SK-N-SH treated with all-trans-retinoic acid at 6 μM for 48 hours (cell line): Measurements from ENCODE around the gene GRM5.

ENCODE experiments used
- ATAC-seq: fragments of 200-7000 bp; cut with Tn5 transposase; 3 replicates; pipeline ENCODE4 v1.9.1; 2020; ENCODE audit warnings: mild to moderate bottlenecking, moderate library complexity
- ARNTL ChIP-seq: fragments of 450-650 bp; formaldehyde crosslinking; IDR thresholded peaks from 2 replicates; pipeline ENCODE4 v1.5.0; 2020; ENCODE audit warnings: low read depth, mild to moderate bottlenecking, moderate library complexity, borderline replicate concordance
- BACH2 ChIP-seq: fragments of 250-450 bp; sonication (Bioruptor Pico); IDR thresholded peaks from 2 replicates; pipeline ENCODE4 v1.9.0; 2021; ENCODE audit warnings: mild to moderate bottlenecking, borderline replicate concordance
- CSDC2 ChIP-seq: fragments of 250-450 bp; sonication (Bioruptor Pico); IDR thresholded peaks from 2 replicates; pipeline ENCODE4 v1.5.0; 2020; ENCODE audit warnings: mild to moderate bottlenecking, moderate library complexity
- ESRRG ChIP-seq: fragments of 250-450 bp; sonication (Bioruptor Pico); IDR thresholded peaks from 2 replicates; pipeline ENCODE4 v1.6.1; 2021; ENCODE audit warnings: mild to moderate bottlenecking
- GLIS3 ChIP-seq: fragments of 250-450 bp; sonication (Bioruptor Pico); IDR thresholded peaks from 2 replicates; pipeline ENCODE4 v1.5.0; 2020; ENCODE audit warnings: mild to moderate bottlenecking, moderate library complexity
- OSR1 ChIP-seq: fragments of 250-450 bp; sonication (Bioruptor Pico); IDR thresholded peaks from 2 replicates; pipeline ENCODE4 v1.8.0; 2022; ENCODE audit warnings: moderate library complexity, mild to moderate bottlenecking, inconsistent platforms
- SNAI2 ChIP-seq: fragments of 250-450 bp; sonication (Bioruptor Pico); IDR thresholded peaks from 2 replicates; pipeline ENCODE4 v1.5.0; 2020; ENCODE audit warnings: mild to moderate bottlenecking, moderate library complexity
- TCF4 ChIP-seq: fragments of 250-450 bp; sonication (Bioruptor Pico); IDR thresholded peaks from 2 replicates; pipeline ENCODE4 v1.8.0; 2021; ENCODE audit warnings: mild to moderate bottlenecking, moderate library complexity, borderline replicate concordance
- ZFP3 ChIP-seq: fragments of 250-450 bp; sonication (Bioruptor Pico); IDR thresholded peaks from 2 replicates; pipeline ENCODE4 v1.5.0; 2020; ENCODE audit warnings: mild to moderate bottlenecking, moderate library complexity
- ZNF565 ChIP-seq: fragments of 450-650 bp; formaldehyde crosslinking; conservative IDR thresholded peaks from 2 replicates; pipeline ENCODE4 v1.5.0; 2020; ENCODE audit warnings: low read depth, mild to moderate bottlenecking, moderate library complexity
- ZNF70 ChIP-seq: fragments of 450-650 bp; formaldehyde crosslinking; IDR thresholded peaks from 2 replicates; pipeline ENCODE4 v1.5.0; 2020; ENCODE audit warnings: mild to moderate bottlenecking, moderate library complexity
- ZNF8 ChIP-seq: fragments of 450-650 bp; formaldehyde crosslinking; IDR thresholded peaks from 2 replicates; pipeline ENCODE4 v1.5.0; 2020; ENCODE audit warnings: mild to moderate bottlenecking, moderate library complexity
- TF ChIP-seq, protein P1 (sequence below): fragments of 250-450 bp; sonication (Bioruptor Pico); IDR thresholded peaks from 2 replicates; pipeline ENCODE4 v1.5.0; 2020; ENCODE audit warnings: mild to moderate bottlenecking, moderate library complexity
- TF ChIP-seq, protein P2 (sequence below): fragments of 250-450 bp; sonication (Bioruptor Pico); IDR thresholded peaks from 2 replicates; pipeline ENCODE4 v1.8.0; 2021; ENCODE audit warnings: low read depth, mild to moderate bottlenecking, moderate library complexity, borderline replicate concordance
- TF ChIP-seq, protein P3 (sequence below): fragments of 250-450 bp; sonication (Bioruptor Pico); IDR thresholded peaks from 2 replicates; pipeline ENCODE4 v1.5.1; 2021; ENCODE audit warnings: mild to moderate bottlenecking, moderate library complexity
- TF ChIP-seq, protein P4 (sequence below): fragments of 250-450 bp; sonication (Bioruptor Pico); IDR thresholded peaks from 2 replicates; pipeline ENCODE4 v1.5.1; 2020; ENCODE audit warnings: low read depth, mild to moderate bottlenecking, moderate library complexity

GRM5 gene

DNA sequence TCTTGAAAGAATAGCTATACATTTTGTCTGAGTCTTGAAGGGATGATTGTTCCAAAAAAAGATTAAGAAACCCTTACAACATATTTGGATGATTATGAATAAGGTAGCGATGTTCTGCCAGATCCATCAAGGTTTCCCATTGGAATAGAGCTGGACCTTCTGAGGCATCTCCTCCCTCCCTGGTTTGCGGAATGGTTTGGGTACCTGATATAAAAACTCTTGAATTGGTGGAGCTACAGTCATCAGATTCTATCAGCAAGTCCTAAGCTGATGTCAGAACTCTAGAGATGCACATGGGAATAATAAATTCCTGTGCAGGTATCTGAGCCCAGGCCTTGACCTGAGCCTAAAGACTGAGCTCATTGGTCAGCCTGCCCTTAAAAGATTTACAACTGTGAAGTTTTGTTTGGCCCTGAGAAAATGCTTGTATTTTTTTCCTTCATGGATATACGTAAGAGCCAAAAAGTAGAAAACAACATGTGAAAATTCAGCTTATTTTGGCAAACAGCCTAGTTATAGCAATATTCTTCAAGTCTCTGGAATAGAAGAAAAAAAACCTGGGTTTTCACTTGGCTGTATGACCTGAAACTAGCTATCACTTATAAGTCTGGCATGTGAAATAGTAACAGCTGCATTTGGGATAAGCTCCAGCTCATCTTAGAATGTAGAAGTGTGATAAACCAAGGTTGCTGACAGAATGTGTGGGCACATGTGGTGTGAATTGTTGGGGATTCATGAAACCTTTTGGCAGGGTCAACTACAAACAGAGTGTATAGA, 462.5 kb downstream of the GRM5 start:
- ATAC-seq = no peak
- TF ChIP-seq SNAI2 (CRISPR knock-in tag) (no peak), ESRRG (no peak), BACH2 (CRISPR knock-in tag) (no peak), ZFP3 (CRISPR knock-in tag) (no peak), ZNF565 (CRISPR knock-in tag) (no peak), ZNF8 (CRISPR knock-in tag) (no peak)
- TF ChIP-seq, protein P1, sequence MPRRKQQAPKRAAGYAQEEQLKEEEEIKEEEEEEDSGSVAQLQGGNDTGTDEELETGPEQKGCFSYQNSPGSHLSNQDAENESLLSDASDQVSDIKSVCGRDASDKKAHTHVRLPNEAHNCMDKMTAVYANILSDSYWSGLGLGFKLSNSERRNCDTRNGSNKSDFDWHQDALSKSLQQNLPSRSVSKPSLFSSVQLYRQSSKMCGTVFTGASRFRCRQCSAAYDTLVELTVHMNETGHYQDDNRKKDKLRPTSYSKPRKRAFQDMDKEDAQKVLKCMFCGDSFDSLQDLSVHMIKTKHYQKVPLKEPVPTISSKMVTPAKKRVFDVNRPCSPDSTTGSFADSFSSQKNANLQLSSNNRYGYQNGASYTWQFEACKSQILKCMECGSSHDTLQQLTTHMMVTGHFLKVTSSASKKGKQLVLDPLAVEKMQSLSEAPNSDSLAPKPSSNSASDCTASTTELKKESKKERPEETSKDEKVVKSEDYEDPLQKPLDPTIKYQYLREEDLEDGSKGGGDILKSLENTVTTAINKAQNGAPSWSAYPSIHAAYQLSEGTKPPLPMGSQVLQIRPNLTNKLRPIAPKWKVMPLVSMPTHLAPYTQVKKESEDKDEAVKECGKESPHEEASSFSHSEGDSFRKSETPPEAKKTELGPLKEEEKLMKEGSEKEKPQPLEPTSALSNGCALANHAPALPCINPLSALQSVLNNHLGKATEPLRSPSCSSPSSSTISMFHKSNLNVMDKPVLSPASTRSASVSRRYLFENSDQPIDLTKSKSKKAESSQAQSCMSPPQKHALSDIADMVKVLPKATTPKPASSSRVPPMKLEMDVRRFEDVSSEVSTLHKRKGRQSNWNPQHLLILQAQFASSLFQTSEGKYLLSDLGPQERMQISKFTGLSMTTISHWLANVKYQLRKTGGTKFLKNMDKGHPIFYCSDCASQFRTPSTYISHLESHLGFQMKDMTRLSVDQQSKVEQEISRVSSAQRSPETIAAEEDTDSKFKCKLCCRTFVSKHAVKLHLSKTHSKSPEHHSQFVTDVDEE (CRISPR knock-in tag) = no peak
- TF ChIP-seq, protein P2, sequence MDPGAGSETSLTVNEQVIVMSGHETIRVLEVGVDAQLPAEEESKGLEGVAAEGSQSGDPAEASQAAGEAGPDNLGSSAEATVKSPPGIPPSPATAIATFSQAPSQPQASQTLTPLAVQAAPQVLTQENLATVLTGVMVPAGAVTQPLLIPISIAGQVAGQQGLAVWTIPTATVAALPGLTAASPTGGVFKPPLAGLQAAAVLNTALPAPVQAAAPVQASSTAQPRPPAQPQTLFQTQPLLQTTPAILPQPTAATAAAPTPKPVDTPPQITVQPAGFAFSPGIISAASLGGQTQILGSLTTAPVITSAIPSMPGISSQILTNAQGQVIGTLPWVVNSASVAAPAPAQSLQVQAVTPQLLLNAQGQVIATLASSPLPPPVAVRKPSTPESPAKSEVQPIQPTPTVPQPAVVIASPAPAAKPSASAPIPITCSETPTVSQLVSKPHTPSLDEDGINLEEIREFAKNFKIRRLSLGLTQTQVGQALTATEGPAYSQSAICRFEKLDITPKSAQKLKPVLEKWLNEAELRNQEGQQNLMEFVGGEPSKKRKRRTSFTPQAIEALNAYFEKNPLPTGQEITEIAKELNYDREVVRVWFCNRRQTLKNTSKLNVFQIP (CRISPR knock-in tag) = no peak
- TF ChIP-seq, protein P3, sequence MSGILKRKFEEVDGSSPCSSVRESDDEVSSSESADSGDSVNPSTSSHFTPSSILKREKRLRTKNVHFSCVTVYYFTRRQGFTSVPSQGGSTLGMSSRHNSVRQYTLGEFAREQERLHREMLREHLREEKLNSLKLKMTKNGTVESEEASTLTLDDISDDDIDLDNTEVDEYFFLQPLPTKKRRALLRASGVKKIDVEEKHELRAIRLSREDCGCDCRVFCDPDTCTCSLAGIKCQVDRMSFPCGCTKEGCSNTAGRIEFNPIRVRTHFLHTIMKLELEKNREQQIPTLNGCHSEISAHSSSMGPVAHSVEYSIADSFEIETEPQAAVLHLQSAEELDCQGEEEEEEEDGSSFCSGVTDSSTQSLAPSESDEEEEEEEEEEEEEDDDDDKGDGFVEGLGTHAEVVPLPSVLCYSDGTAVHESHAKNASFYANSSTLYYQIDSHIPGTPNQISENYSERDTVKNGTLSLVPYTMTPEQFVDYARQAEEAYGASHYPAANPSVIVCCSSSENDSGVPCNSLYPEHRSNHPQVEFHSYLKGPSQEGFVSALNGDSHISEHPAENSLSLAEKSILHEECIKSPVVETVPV (CRISPR knock-in tag) = no peak

DNA sequence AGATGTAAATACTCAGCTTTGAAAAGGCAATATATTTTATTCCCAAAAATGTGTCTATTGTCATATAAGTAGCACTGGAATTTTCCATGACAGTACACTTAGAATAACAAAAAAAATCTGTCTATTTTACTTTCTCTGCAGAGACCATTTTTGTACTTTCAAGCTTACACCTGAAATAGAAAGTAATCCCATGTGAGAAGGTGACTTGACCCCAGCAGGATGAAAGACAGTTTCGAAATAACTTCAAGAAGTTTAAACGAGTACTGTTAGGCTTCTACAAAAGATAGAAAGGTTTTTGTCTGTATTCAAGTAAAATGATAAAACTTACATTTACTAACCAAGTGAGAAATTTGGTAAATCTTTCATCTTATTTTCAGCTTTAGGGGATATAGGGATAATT, 468.4 kb downstream of the GRM5 start:
- ATAC-seq = no peak
- TF ChIP-seq ZFP3 (CRISPR knock-in tag) = no peak

DNA sequence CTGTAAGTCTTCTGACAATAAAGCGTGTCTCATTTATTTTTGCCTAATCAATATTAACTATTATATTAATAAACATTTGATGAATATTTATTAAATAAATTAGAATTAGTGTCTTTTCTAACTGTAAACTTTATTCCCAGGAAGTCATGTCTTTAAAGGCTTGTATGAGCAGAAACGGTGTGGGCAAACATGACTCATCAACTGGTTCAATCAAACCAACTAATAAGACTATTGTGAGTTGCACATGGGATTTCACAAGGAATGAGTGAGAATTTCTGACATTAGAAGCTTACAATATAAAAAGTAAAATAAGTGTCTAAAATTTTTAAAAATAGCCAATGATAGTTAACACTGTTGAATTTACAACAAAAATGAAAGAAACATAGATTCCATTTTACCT, 469.0 kb downstream of the GRM5 start:
- TF ChIP-seq SNAI2 (CRISPR knock-in tag) (no peak), CSDC2 (CRISPR knock-in tag) (no peak), ARNTL (CRISPR knock-in tag) (no peak), TCF4 (CRISPR knock-in tag) (no peak), OSR1 (CRISPR knock-in tag) (no peak), GLIS3 (CRISPR knock-in tag) (no peak), ZNF70 (CRISPR knock-in tag) (no peak)
- TF ChIP-seq, protein P4, sequence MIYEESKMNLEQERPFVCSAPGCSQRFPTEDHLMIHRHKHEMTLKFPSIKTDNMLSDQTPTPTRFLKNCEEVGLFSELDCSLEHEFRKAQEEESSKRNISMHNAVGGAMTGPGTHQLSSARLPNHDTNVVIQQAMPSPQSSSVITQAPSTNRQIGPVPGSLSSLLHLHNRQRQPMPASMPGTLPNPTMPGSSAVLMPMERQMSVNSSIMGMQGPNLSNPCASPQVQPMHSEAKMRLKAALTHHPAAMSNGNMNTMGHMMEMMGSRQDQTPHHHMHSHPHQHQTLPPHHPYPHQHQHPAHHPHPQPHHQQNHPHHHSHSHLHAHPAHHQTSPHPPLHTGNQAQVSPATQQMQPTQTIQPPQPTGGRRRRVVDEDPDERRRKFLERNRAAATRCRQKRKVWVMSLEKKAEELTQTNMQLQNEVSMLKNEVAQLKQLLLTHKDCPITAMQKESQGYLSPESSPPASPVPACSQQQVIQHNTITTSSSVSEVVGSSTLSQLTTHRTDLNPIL = no peak
- TF ChIP-seq, protein P1 (CRISPR knock-in tag) = no peak
- ATAC-seq = no peak

DNA sequence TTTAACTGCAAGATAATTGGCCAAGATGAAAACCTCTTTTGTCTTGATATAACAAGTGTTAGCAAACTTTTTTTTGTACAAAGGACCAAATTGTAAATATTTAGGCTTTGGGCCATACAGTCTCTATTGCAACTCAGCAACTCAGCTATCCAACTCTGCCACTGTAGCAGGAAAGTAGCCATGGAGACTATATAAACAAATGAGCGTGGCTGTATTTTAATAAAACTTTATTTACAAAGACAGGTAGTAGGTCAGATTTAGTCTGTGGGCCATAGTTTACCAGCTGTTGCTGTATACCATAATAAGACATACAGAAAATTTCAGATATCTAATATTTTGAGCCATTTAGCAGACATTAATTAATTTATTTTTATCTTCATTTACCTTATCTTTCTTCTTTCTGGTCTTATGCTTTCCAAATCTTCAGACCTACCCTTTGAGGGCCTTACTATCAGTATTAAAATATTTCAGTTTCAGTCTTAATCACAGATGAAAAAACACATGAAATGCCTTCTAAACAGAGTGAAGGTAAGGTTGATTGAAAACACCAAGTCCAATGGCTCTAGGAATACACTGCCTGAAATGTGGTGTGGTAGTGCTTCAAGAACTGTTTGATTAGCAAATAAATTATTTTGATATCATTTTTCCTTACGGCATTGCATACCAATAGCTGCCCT, 471.4 kb downstream of the GRM5 start:
- no peak for ATAC-seq
- no peak for TF ChIP-seq ARNTL (CRISPR knock-in tag)
- TF ChIP-seq, protein P2 (CRISPR knock-in tag) = no peak
- no peak for TF ChIP-seq ZNF70 (CRISPR knock-in tag)
- TF ChIP-seq BACH2 (CRISPR knock-in tag) = no peak
- TF ChIP-seq, protein P1 (CRISPR knock-in tag) = no peak
- no peak for TF ChIP-seq OSR1 (CRISPR knock-in tag)
- no peak for TF ChIP-seq TCF4 (CRISPR knock-in tag)
